DMS79 treated with DMSO at 0.1 percent for 48 hours (cell line): ENCODE data around the gene ADGRV1.

Experiments used
- DNase-seq: peaks from one replicate; lab custom pipeline; 2025; lab: John Stamatoyannopoulos, UW

The ADGRV1 gene

GRCh38 chr5:91118354-91118753 is 559.8 kb downstream of the ADGRV1 start:
- DNase-seq, result no peak

- no peak for DNase-seq
These were observed 560.2 kb downstream of the ADGRV1 start for GRCh38 chr5:91118796-91119195.

GRCh38 chr5:91119217-91119616 is 560.6 kb downstream of the ADGRV1 start:
- DNase-seq, result no peak

DNA sequence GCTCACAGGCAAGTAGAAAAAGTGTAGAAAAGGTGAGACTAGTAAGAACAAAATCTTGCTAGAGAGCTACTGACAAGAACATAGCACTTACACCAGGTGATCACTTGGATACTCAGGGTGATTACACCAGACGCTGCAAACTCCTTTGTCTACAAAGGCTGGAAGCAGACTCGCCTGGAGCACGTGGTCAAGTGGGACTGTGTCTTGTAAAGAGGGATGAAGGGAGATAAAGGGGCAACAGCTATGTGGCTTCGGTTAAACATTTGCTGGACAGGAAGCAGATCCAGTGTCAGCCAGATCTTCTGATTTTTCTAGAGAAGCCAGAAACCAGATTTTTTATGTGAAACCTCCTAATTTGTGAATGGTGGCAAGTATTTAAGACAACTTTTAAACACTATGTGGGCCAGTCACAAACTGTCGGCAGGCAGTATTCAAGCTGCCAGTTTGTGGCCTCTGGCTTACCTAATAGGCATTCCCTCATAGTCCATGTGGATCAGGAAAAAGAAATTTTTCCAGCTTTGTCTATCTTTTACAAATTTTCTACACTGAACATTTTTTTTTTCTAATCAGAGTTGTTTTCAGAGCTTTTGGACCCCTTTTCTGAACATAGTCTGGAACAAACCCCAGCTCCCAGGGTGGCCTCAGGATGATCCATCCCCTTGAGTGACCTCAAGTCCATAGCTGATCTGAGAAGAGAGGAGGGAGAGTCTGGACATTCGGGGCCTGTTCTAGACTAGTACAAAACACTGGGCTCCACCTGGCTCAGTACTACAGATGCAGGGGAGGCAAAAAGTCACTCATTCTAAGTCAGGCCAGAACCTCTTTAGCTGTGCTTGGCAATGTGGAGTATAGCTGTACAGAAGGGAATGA is 561.6 kb downstream of the ADGRV1 start:
- no peak for DNase-seq

- no peak for DNase-seq
These were observed 562.9 kb downstream of the ADGRV1 start for GRCh38 chr5:91121347-91121993.

DNA sequence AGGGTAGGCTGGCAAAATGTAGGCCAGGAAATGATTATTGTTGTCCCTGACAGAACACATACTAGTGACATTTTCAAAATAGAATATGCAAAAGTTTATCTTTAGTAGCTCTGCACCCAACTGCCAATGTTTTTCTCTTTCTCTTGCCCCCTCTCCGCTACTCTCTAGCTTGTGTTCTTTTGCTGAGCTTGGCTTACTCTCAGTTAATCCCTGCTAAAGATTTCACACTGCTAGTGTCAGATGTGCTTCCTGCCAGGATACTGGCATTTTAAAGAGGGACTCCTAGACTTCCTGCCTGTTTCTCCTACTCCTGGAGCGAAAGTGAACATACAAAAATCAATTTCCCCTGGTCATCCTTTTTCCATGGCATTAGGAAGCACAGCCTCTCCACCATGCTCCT is 564.1 kb downstream of the ADGRV1 start:
- DNase-seq, result no peak

DNA sequence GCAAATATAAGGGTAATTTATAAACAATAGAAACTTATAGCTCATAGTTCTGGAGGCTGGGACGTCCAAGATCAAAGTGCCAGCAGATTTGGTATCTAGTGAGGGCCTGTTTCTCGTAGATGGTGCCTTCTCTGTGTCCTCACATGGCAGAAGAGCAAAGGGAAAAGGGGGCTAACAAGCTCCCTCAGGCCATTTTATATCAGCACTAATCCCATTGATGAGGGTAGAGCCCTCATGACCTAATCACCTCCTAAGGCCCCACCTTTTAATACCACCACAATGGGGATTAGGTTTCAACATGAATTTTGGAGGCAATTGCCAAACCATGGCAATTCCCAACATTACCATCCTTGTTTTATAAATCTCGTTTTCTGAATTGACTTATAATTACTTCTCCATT is 564.7 kb downstream of the ADGRV1 start:
- no peak for DNase-seq

DNA sequence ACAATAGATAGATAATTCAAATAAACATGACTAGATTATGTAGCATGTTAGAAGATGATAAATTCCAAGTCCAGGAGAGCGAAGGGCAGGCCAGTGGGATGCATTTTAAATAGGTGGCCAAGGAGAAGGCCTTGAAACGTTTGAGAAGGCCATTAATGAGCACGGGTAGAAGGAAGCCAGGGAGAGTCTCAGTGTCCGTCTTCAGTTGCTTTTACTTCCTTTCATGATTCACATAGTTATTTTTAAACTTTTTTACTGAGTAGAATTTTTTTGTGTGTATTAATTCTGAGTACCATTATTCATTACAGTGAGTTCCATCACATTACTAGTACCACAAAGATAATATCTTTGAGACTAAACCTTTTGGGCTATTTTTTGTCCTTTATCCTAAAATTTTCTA is 565.3 kb downstream of the ADGRV1 start:
- no peak for DNase-seq

DNA sequence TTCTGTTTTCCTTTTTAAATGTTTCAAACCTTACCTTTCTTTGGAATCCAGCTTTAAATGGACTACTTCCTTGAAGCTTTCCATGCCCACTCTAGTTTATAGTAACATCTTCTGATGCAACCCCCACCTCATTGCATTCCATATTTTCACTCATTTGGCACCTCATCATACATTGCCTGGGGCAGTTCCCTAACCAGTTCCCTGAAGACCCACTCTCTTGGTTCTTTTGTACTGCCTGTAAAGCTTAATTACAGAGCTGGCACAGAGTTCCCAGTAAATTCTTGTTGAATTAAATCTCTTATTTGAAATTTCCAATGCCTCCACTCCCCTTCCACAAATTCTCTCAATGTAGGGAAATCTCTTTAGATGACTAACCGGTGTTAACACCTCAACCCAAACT is 567.3 kb downstream of the ADGRV1 start:
- DNase-seq, result no peak

DNA sequence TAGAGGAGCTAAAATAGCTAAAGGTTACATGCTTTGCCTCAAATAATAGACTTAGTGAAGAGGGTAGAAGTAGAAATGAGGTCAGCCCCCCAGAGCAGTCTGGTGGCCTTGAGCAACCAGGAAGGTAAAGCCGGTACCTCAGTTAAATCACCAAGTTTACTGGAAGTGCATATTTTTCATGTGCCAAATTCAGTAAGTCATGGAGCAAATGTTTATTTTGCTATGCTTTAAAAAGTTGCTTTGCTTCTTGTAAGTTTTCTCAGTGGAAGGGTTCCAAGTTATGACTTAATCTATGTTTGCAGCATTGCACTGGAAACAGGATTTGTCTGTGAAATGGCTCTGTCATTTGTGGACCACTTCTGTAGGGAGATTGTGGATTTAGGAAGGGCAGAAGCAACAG is 567.9 kb downstream of the ADGRV1 start:
- DNase-seq, result no peak

DNA sequence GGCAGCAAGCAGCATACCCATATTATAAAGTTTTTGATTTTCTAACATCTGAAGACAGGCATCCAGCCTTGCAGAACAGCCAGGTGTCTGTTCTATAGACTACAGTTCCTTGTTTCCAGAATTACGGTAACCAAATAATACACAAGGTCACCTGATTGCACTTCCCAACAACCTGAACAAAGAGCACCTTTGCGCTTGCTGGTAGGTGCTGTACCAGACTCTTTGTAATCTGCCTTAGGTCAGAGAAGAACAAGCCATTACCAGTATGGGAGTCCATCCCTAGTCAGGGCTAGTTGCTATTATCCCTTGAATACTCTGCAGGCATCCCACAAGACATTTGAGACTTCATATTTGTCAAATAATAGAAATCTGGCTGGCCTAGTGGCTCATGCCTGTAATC is 568.3 kb downstream of the ADGRV1 start:
- DNase-seq, result no peak

DNA sequence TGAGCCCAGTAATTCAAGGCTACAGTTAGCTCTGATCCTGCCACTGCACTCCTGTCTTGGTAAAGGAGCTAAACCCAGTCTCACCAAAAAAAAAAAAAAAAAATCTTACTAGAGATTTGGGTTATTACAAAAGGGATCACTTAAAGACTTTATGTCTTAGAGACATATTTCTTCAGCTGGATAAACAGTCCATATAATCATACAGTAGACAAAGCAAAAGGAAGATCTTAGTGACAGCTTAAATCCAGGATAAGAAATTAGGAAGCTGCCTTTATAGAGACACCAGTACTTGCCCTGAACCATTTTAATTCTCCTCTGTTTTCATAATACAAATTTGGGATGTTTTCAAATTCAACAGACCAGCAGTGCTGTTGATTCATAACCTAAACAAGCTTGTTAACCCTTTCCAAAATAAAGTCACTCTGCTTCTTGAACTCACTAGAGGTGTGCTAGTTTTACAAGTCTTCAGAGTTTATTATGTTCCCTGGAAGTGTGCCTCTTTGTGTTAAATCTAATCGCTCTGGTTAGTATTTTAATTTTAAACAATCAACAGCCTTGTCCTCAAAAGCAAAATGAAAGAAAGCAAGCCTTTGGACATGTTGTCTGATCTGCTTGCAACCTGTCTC is 569.0 kb downstream of the ADGRV1 start:
- DNase-seq, result no peak

DNA sequence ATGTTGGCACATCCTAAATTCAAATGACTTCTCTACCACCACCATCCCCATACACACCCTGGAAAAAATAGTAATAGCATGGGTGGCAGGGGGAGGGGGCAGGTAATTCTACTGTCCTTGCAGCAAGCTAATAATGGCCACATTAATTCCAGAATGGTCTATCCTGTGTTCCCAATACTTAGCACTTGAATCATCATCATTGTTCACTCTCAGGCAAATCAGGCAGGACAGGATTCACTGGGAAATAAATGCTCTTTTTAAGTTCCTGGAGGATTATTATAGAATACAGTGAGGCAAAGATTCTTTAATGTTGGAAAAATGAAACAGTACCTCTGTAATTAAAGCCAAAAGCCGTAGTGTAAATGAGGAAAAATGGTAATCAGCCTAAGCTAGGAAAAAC is 570.0 kb downstream of the ADGRV1 start:
- no peak for DNase-seq

GRCh38 chr5:91129748-91130147 is 571.2 kb downstream of the ADGRV1 start:
- no peak for DNase-seq

DNA sequence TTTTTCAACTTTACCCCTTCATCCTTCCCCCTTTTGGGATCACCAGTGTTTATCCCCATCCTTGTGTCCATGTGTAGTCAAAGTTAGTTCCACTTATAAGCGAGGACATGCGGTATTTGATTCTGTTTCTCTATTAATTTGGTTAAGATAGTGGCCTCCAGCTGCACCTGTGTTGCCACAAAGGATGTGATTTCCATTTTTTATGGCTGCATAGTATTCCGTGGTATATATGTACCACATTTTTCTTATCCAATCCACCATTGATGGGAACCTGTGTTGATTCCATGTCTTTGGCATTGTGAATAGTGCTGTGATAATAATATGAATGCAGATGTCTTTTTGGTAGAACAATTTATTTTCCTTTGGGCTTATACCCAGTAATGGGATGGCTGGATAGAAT is 572.2 kb downstream of the ADGRV1 start:
- DNase-seq, result no peak

DNA sequence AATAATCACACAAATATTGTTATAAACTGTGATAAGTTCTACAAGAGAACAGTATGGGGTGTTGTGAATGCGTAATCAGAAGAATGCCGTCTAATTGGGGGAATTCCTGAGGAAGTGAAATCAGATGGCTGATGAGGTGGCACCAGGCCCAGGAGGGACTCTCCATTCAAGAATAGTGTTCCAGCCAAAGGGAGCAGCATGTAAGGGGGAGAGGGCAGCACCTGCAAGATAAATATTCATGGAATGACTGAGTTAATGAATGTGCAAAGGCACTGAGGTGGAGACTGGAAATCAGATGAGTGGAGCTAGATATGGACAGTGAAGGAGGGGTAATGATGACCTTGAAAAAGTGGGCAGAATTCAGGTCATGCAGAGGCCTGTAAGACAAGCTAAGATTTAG is 574.0 kb downstream of the ADGRV1 start:
- no peak for DNase-seq

DNA sequence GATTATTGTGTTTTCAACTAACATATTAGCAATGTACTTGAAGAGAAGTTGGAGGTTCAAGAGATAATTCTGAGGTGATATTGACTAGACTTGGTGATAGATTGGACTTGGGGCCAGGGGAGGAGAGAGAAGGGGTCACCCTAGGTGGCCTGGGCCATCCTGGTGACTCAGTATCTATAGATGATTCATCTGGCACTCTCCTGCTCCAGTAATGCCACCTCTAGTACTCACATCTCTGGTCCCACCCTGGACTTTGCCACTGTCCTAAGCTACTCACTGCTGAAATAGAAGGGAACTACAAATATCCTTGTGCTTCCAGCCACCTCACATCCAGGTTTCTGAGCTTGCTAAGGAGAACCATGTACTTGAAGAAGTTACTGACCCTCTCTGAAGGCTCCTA is 574.6 kb downstream of the ADGRV1 start:
- DNase-seq, result no peak

- no peak for DNase-seq
These were observed 577.1 kb downstream of the ADGRV1 start for GRCh38 chr5:91135475-91136248.

GRCh38 chr5:91136271-91136670 is 577.7 kb downstream of the ADGRV1 start:
- no peak for DNase-seq

- peak; percentile 11 for DNase-seq
These were observed 579.0 kb downstream of the ADGRV1 start for GRCh38 chr5:91137647-91138046.

GRCh38 chr5:91139572-91140200 is 581.1 kb downstream of the ADGRV1 start:
- no peak for DNase-seq

DNA sequence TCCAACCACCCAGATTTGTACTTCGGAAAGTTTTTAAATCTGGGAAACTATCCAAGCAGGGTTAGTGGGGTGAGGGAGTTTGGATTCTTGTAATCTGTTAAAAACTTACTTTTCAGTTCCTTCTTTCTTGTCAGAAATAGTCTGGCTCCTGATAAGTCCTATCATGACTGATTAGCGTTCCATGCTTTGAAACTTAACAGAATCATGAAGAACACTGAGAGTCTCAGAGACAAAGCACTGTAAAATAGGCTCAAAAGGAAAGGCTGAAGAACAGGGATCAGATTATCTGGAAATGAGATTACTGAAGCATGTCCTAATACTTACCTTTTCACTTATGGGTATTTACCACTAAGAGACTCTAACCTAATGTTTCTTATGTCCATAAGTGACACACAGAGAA is 582.1 kb downstream of the ADGRV1 start:
- no peak for DNase-seq
